Tibial nerve (tissue), 4 donors: ENCODE results near the gene HEATR3.
A peak's percentile ranks its signal among the peaks of the same experiment; 100 is the strongest.

Experiments used
- EP300 ChIP-seq, 2 donors: sonication (generic); formaldehyde crosslinking; IDR thresholded peaks; one replicate each; pipeline ENCODE4 v1.6.1; 2017; ENCODE audit warnings: antibody characterized with exemption in 2 of 2, mild to moderate bottlenecking in 1 of 2
- POLR2A ChIP-seq, 2 donors: fragments of 450-650 bp; IDR thresholded peaks; one replicate each; pipeline ENCODE4 v1.6.1; 2017; ENCODE audit warnings: antibody characterized with exemption in 2 of 2, mild to moderate bottlenecking in 2 of 2, moderate library complexity in 2 of 2
- TF ChIP-seq, protein P1 (sequence below), 5 experiments: fragments of 200-600 bp in 3 of 5; fragments of 450-650 bp in 2 of 5; sonication (generic) in 3 of 5; IDR thresholded peaks; one replicate each; pipeline ENCODE4 v1.5.1; 2016 to 2019; ENCODE audit warnings: antibody characterized with exemption in 5 of 5, mild to moderate bottlenecking in 3 of 5, moderate library complexity in 2 of 5

- TF ChIP-seq, protein P1, sequence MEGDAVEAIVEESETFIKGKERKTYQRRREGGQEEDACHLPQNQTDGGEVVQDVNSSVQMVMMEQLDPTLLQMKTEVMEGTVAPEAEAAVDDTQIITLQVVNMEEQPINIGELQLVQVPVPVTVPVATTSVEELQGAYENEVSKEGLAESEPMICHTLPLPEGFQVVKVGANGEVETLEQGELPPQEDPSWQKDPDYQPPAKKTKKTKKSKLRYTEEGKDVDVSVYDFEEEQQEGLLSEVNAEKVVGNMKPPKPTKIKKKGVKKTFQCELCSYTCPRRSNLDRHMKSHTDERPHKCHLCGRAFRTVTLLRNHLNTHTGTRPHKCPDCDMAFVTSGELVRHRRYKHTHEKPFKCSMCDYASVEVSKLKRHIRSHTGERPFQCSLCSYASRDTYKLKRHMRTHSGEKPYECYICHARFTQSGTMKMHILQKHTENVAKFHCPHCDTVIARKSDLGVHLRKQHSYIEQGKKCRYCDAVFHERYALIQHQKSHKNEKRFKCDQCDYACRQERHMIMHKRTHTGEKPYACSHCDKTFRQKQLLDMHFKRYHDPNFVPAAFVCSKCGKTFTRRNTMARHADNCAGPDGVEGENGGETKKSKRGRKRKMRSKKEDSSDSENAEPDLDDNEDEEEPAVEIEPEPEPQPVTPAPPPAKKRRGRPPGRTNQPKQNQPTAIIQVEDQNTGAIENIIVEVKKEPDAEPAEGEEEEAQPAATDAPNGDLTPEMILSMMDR (IDR thresholded peaks at IDR 0.05), result peak in 1 of 5 experiments; percentile 2
- TF ChIP-seq POLR2A (IDR thresholded peaks at IDR 0.05), result no peak
- no peak for TF ChIP-seq EP300 (IDR thresholded peaks at IDR 0.05)
These were observed 916 bp downstream of the HEATR3 start for GRCh38 chr16:50066482-50067289.
